Measurements from ENCODE around the gene ITPR1.

DNA sequence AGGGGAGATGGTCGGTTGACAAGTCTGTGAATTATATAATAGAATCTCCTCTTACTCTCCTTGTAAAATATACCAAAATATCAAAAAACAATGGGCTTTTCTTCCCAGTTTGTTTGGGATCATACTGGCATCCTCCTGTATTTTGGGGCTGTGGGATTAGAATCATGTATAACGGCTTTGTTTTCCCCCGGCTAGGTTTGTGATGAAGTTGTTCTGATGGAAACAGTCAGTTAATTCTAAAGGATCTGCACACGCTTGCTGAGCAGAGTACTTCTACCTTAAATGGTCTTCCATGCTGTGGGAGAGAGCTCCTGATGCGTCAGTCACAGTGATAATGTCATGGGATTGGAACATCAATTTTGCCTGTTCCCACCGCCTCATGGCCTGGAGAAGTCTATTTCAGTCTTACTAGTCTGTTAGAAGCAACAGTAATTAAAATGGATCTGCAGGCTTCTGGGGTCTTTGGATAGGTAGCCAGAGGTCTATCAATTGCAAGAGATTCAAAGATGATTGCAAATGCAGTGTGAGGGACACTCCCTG lies 81.3 kb downstream of the ITPR1 start:
- no peak for TF ChIP-seq HOXD13 (CRISPR knock-in tag; IDR thresholded peaks at IDR 0.05; ENCODE audit: borderline replicate concordance)
- TF ChIP-seq CTCF (tag by site-specific recombination; IDR thresholded peaks at IDR 0.05), result no peak
- TF ChIP-seq MYNN (tag by site-specific recombination; IDR thresholded peaks at IDR 0.05; ENCODE audit: borderline replicate concordance), result no peak
- TF ChIP-seq, protein P1, sequence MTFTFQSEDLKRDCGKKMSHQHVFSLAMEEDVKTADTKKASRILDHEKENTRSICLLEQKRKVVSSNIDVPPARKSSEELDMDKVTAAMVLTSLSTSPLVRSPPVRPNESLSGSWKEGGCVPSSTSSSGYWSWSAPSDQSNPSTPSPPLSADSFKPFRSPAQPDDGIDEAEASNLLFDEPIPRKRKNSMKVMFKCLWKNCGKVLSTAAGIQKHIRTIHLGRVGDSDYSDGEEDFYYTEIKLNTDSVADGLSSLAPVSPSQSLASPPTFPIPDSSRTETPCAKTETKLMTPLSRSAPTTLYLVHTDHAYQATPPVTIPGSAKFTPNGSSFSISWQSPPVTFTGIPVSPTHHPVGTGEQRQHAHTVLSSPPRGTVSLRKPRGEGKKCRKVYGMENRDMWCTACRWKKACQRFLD (tag by site-specific recombination; IDR thresholded peaks at IDR 0.05), result no peak
- TF ChIP-seq ZNF449 (tag by site-specific recombination; IDR thresholded peaks at IDR 0.05), result no peak
- TF ChIP-seq ZBTB21 (tag by site-specific recombination; IDR thresholded peaks at IDR 0.05), result no peak

All from HEK293 (cell line).